Measurements from ENCODE around the gene CCDC169.

GRCh38 chr13:36219883-36220282 is 77.7 kb downstream of the CCDC169 start:
- TF ChIP-seq, protein P1, sequence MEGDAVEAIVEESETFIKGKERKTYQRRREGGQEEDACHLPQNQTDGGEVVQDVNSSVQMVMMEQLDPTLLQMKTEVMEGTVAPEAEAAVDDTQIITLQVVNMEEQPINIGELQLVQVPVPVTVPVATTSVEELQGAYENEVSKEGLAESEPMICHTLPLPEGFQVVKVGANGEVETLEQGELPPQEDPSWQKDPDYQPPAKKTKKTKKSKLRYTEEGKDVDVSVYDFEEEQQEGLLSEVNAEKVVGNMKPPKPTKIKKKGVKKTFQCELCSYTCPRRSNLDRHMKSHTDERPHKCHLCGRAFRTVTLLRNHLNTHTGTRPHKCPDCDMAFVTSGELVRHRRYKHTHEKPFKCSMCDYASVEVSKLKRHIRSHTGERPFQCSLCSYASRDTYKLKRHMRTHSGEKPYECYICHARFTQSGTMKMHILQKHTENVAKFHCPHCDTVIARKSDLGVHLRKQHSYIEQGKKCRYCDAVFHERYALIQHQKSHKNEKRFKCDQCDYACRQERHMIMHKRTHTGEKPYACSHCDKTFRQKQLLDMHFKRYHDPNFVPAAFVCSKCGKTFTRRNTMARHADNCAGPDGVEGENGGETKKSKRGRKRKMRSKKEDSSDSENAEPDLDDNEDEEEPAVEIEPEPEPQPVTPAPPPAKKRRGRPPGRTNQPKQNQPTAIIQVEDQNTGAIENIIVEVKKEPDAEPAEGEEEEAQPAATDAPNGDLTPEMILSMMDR (IDR thresholded peaks at IDR 0.05) = no peak
- TF ChIP-seq EZH2 (IDR thresholded peaks at IDR 0.05; ENCODE audit: borderline replicate concordance, insufficient read depth, low read depth, low read length, poor library complexity, severe bottlenecking) = no peak

Data from B cell (primary cell).